Anterior cingulate cortex (tissue), 58 donors: ENCODE results near the gene CENPV.
"Not testable (repeated sequence)": the region's sequence is repeated elsewhere in the genome, so short reads cannot be mapped to it uniquely, and the experiment has no call there.

ENCODE experiments used
- DNase-seq, 58 donors: peaks; one replicate each; lab custom pipeline; 2025; lab: John Stamatoyannopoulos, UW

The CENPV gene

DNA sequence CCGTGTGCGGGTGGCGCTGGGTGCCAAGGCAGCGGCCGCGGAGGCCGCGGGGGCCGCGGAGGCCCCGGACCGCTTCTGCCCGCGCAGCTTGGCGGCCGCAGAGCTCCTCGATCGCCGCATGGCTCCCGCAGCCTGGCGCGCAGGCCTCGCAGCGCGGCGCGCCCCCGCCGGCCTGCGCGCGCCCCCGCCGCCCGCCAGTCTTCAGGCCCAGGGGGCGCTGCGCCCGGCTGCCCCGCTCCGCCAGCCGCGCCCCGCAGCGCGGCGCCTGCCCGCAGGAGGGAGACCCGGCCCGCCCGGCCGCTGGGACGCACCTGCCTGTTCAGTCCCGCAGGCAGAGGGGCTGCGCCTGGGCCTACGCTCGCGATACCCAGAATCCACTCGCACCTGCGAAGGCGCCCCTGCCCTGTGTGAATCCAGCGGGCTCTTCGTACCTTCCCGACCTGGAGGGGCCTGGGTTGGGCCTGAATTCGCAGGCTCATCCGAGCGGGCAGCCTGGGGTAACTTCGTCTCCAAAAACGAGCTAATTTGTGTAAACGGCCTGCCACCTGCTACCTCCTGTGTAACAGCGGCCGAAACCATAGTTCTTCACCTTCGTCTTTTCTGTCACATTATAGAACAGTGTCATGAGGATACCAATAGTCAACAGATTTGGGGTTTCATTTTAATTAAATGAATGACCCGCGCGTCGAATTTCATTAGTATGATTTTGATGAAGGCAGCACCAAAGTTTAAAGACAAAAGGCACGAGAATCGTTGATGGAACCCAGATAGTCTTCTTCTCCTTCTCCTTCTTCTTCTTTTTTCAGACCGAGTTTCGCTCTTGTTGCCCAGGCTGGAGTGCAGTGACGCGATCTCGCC lies at the start of gene CENPV:
Gene CENPV, minus strand, starts transcription at position 153 of the 858 bp plus-strand sequence. Its CDS starts 33 bp downstream, at position 120.
- peak in 33 of 58 donors; percentile 9 to 69 (median 27) for DNase-seq

DNA sequence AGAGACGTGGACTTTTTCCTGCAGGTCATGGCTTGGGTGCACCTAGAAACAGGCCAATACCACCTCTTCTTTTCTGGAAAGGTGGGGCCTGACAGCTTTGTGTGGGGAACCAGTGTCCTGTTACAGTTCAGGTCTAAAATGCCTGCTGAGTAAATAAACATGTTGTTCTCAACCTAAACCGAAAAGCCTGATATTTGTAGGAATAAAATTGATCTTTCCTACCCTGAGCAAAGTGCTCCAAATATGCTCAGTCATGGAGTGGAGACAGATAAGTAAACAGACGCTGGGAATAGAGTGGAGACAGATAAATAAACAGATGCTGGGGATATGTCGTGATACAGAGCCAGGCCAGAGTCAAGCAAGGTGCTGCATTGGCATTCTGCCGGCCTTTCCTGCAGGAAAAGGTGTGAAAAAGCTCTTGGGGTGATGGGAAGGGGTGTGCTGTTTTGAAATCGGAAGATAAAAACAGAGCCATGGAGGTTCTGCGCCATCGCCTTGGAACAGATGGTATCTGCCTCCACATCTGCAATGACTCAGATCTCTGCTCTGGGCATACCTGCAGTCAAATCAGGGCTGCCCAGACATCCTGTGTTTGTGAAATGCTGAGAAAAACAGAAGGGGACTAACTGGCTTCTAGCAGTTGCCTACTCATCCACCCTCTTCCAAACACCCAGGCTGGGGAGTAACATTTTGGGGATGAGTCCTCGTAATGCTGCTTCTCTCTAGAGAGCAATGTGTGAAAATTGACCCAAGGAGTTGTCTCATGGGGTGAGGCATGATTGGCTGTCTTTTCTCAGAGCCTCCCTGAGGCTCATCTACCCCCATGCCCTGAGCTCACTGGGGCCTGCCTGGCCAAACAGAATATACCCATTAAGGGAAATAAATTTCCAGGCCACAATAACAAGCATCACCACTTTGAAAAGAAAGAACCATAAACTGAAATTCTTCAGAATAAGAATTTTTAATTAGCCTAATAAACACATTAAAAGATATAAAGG lies 45.3 kb upstream of the CENPV start:
- DNase-seq = peak in 2 of 58 donors; percentile 19 to 42

DNA sequence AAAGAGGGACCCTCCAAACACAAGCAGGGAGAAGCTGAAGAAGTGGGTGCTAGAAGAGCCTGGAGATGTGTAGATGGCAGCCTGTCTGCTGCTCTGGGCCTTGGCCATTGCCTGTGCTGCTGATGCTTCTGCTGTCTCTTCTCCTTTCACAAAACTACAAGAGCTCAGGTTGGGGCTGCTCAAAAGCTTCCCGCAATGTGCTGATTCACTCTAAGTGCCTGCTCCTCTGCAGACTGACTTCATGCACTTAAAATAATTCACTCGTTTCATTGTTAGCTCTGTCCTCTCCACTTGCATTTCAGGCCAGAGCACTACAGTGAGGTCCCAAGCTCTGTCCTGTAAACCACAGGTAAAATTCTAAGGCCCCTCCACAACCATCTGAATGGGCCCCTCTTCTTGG lies 43.4 kb upstream of the CENPV start:
- DNase-seq = peak in 4 of 58 donors; percentile 23 to 38 (median 34)

- peak in 1 of 58 donors; percentile 23 for DNase-seq
These were observed 42.6 kb upstream of the CENPV start for GRCh38 chr17:16395887-16396286.

GRCh38 chr17:16392491-16392890 lies 39.2 kb upstream of the CENPV start:
- DNase-seq = not testable (repeated sequence)

DNA sequence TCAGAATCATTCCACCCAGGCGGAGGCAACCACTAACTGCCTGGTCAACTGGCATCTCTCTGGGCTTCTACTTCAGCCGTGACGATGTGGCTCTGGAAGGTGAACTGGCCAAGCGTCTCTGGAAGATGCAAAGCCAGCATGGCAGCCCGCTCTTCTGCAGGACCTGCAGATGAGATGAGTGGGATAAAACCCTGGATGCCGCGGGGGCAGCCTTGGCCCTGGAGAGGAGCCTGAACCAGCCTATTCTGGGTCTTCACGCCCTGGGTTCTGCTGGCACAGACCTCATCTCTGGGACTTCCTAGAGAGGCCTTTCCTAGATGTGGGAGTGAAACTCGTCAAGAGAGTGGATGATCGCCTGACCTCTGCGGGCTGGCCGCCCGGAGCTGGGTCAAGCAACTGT lies 38.2 kb upstream of the CENPV start:
- no peak for DNase-seq

DNA sequence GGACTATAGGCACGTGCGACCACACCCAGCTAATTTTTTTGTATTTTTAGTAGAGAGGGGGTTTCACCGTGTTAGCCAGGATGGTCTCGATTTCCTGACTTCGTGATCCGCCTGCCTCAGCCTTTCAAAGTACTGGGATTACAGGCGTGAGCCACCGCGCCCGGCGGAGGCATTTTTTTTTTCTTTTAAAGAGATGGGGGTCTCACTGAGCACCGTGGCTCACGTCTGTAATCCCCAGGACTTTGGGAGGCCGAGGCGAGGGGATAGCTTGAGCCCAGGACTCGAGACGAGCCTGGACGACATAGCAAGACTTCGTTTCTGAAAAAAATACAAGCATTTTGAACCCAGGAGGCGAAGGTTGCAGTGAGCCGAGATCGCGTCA lies 32.8 kb upstream of the CENPV start:
- DNase-seq = not testable (repeated sequence)

- no peak for DNase-seq
These were observed 31.3 kb upstream of the CENPV start for GRCh38 chr17:16384557-16384956.

DNA sequence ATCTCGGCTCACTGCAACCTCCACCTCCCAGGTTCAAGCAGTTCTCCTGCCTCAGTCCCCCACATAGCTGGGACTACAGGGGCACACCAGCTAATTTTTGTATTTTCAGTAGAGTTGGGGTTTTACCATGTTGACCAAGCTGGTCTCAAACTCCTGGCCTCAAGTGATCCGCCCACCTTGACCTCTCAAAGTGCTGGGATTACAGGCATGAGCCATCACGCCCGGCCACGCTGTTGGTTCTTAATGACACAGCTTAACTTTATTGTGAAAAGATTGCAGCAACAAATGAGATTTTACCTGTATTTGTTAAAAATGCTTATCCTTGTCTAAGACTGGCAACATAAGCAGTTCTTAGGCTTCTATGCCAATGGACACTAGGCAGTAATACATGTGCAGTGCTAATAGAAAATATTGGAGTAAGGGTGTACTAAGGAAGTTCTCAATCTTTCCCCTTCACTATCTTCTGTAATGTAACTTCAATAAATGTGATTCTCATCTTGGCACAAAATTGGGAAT lies 30.6 kb upstream of the CENPV start:
- no peak for DNase-seq

DNA sequence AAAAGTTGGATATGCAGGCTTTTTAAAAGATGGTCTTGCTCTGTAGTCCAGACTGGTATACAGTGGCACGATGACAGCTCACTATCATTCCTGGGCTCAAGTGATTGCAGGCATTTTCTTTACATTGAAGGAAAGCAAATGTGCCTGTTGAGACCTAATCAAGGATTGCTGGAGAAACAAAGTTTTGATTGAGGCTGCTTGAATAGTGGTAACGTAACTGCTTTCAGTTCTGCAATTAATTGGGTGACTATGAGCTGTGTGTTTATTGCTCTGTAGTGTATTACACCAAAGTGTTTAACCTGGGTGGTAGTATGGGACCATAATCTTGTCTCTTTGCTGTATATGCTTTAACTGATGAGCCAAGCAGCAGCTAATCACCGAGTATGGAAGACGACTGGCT lies 29.9 kb upstream of the CENPV start:
- DNase-seq = no peak

- no peak for DNase-seq
These were observed 28.2 kb upstream of the CENPV start for GRCh38 chr17:16381496-16381820.

- peak; percentile 47 to 96 (median 91) for DNase-seq
These were observed 27.6 kb upstream of the CENPV start, which contains the start of gene UBB for GRCh38 chr17:16380640-16381495. UBB (plus strand) TSS chr17:16381091; CDS start chr17:16381908, 817 bp downstream.

DNA sequence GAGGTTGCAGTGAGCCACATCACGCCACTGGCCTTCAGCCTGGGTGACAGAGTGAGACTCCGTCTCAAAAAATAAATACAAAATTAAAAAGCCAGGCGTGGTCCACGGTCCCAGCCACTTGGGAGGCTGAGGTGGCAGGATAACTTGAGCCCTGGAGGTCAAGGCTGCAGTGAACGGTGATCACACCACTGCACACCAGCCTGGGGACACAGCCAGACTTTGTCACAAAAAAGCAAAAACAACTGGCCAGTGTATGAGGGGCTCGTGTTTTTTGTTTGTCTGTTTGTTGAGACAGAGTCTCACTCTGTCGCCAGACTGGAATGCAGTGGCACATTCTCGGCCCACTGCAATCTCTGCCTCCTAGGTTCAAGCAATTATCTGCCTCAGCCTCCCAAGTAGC lies 26.4 kb upstream of the CENPV start:
- no peak for DNase-seq

GRCh38 chr17:16378636-16379282 lies 25.5 kb upstream of the CENPV start:
- peak in 1 of 58 donors; percentile 36 for DNase-seq

- peak in 6 of 58 donors; percentile 19 to 81 (median 31) for DNase-seq
These were observed 24.7 kb upstream of the CENPV start for GRCh38 chr17:16377941-16378341.

- DNase-seq = no peak
These were observed 21.1 kb upstream of the CENPV start for GRCh38 chr17:16374146-16374938.

GRCh38 chr17:16371742-16372141 lies 18.5 kb upstream of the CENPV start:
- no peak for DNase-seq

DNA sequence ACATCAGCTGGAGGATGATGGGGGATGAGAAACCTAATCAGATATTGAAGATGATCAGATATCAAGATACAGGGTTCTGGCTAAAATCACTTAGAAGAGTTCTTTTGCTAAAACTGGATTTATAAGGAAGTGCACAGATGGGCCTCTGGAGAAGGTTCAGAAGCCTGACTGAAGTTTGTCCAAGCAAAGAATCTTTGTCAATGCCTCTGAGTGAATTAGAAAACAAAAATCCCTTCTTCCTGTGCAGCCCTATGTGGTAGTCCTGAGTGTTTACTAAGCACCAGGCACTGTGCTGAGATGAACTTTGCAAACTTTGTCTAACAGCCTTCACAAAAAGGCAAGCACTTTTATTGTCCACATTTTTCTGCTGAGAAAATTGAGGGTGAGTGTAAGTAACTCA lies 11.4 kb upstream of the CENPV start:
- no peak for DNase-seq
